Hematopoietic multipotent progenitor cell treated with erythropoietin and hydrocortisone succinate and interleukin-3 and kit ligand, for 8 days (in vitro differentiated cells): ENCODE measurements around the gene MON1A.

Experiments used
- DNase-seq: peaks from one replicate; pipeline ENCODE4 v3.0.0-alpha.2; 2015

The MON1A gene

DNA sequence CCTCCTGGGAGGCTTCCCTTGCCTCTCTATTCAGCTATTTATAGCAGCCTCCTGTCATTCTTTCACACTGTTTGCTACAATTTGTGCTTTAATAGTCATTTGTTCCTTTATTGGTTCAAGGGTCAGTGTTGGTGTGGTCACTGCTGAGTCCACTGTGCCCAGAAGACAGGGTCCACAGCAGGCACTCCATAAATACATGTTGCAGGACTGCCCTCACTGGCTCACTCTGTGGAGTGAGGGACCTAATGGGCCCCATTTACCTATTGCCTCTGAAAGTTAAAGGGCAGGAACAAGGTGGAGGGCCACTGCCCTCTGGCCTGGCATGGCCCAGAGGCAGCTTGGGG, 42.7 kb downstream of the MON1A start:
- no peak for DNase-seq

DNA sequence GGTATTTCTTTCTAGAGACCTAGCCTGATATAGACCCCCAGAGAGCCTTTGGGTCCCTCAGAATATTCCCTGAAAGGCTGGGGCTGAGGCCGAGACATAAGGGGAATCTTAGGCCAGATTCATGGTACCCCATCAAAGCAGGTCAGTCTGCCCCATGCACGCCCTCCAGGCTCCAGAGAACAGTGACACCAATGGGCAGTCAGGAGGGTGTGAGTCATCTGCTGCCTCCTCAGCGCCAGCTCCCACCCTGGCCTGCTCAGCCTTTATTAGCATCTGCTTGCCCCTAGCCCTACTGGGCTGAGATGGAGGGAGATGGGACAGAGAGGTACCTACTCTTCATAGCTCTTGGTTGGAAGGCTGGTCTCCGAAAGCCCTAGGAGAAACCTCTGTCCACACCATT, 45.6 kb downstream of the MON1A start:
- no peak for DNase-seq

- DNase-seq = no peak
These were observed 47.4 kb downstream of the MON1A start for GRCh38 chr3:49882166-49882565.

DNA sequence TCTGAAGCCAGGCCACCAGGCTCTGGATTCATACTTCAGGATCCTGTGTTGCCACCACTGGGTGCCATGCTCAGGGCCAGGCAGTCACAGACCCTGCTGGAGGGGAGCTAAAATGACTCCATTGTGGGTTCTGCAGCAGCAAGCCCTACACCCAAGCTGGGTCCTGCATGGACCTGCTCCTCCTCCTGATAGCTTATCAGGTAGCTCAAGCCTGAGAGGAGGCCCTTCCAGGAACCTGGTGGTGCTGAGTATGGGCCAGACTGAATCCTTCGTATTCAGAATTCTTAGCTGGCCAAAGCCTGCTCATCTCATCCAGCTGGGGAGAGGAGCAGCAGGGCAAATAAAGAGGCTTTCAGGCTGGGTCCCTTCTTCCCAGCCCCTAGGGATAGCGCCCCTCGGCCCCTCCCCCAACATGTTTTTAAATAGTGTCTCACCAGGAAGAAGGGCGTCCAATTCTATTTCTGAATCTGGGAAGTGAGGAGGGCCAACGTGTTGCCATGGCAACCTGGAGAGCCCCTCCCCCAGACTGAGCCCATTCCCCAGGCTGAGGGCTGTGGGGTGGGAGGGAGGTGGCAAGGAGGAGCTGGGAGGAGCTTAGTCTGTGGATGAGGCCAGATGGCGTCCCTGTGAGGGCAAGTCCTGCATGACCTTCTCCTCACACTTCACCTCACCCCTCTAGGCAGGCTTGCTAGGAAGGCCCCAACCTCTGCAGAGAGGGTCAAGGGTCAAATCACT, 48.9 kb downstream of the MON1A start:
- DNase-seq = peak; percentile 73

DNA sequence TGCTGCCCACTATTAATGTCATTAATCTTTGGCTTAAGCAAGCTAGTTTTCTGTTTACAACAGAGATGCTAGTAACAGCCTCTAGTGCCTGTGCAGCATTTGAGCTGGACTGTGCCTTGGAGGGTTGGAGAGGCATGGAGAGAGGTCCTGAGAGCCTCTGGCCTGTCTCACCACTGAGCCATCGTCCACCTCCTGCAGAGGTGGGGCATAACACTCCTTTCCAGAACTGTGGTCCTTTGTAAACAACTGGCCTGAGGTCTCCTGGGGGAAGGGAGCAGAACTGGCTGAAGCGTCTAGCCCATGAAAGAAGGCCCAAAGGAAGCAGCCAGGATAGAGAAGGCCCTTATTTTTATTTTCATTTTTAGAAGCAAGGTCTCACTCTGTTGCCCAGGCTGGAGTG, 49.9 kb downstream of the MON1A start:
- no peak for DNase-seq

GRCh38 chr3:49878686-49879085, 50.9 kb downstream of the MON1A start:
- DNase-seq = no peak

DNA sequence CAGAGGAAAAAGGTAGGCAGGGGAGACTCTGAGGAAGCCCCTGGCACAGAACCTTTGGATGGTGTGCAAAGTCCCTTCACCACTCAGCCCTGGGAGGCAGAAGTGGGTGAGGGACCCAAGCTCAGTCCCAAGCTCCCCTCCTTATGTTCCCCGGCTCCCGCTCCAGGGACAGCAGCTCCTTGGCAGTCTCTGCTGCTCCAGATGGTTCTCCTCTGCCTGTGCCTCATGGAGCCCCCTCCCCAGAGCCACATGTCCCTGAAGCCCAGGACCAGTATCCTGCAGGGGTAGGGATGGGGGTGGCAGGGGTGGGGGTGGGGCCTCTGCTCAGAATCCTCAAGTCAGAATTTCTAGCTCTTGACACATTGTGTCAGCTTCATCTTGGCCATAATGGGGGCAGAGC, 51.9 kb downstream of the MON1A start:
- no peak for DNase-seq

DNA sequence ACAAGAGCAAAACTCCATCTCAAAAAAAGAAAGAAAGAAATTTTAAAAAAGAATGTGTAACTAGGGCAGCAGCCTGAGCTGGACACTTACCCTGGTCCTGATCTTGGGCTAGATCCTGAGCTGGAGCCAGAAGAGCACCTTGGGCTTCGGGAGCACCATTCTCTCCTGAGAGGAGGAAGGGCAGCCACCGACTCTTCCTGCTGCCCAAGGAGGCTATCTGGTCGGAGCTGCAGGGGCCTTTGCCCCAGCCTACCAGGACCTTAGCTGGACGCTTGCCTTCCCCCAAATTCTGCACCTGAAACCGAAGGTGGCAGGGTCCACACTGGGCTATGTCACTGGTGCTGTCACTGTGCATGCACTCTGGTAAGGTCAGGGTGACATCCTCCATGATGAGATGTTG, 53.0 kb downstream of the MON1A start:
- no peak for DNase-seq

- DNase-seq = no peak
These were observed 56.0 kb downstream of the MON1A start for GRCh38 chr3:49873623-49874022.

GRCh38 chr3:49872801-49873281, 56.8 kb downstream of the MON1A start:
- DNase-seq = no peak

GRCh38 chr3:49871531-49872153, 58.0 kb downstream of the MON1A start:
- no peak for DNase-seq

DNA sequence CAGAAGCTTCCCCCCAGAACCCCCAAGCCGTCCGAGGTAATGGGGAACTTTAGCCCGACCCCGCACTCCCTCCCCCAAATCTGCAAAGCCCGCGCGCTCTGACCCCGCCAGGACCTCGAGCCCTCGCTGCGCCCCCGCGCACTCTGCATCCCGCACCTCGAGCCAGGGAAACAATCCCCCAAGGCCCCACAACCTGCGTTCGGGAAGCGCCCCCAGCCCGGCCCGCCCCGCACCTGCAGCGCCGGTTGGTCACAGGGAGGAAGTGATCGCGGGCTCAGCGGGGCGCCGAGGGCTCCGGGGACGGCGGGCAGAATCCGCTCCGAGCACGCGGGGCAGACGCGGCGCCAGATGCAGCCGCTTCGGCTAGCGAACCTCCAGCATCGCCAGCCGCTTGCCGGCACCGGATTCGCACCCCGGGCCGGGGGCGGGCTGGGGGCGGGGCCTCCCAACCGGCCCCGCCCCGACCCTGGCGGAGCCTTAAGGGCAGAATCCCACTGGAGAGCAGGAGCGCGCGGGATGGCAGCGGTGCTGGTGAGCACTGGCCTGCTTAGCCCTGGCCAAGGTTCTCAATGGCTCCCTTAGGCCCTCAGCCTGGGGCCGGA, 60.0 kb downstream of the MON1A start, which contains the start of gene CAMKV:
Gene CAMKV, minus strand, starts transcription at position 382 of the 602 bp plus-strand sequence. CDS start 7,518 bp downstream, outside the sequence.
- no peak for DNase-seq

GRCh38 chr3:49868862-49869466, 60.6 kb downstream of the MON1A start:
- no peak for DNase-seq

GRCh38 chr3:49867871-49868321, 61.7 kb downstream of the MON1A start:
- DNase-seq = peak; percentile 60

DNA sequence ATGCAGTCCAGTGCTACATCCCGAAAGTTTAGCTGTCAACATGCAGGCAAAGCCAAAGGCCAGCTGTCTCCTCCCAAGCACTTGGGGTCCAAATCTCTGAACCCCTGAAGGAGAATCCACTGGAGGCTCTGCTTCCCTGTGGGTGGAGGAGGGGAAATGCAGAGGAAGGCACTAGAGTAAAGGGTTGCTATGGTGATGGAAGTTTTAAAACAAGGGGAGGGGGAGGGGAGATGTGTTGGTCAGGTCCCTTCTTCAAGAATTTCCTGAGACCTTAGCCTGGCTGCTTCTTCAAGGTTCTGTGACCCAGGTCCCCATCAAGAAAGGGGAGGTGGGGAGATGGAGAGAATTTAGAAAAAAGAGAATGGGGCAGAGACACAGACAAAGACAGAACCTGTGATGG, 62.2 kb downstream of the MON1A start:
- DNase-seq = no peak

DNA sequence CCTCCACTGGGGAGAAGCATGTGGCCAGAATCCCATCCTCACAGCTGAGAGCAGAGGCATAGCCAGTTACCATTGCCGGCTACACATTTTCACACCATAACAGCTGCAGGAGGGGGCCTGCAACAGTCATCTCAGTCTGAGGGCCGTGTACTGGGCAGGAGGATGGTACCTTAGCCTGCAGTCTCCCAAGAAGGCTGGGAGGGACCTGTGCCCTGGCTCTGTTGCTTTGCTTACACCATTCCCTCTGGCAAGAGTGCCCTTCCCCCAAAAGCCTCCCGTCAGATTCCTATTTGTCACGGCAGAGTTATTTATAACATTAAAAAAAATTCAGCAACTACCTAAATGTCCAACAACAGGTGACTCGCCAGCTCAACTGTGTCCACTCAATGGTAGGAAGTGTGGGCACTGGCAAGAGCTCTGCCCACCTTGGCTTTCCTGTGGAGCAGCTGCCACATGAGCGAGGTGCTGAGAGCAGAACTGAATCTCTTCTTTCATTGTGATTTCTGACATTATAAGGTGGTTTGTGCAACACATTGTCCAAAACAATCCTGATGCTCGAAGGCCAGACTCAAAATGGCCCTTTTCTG, 64.3 kb downstream of the MON1A start:
- no peak for DNase-seq

- DNase-seq = no peak
These were observed 65.1 kb downstream of the MON1A start for GRCh38 chr3:49864505-49864904.

- DNase-seq = no peak
These were observed 69.9 kb downstream of the MON1A start for GRCh38 chr3:49859576-49860305.
